Neural cell (in vitro differentiated cells): ENCODE measurements around the gene KRT3. TPM values are rescaled to one million over a fixed set of nuclear protein-coding genes. Genes with fewer than 3 reads are reported as not detected.

ENCODE experiments used
- H2AFZ ChIP-seq: fragments of 200-600, 300-800 bp; sonication (generic), shearing (Covaris generic); 2 replicates; pipeline ENCODE4 v1.6.0; 2014; ENCODE audit warnings: low read depth, mild to moderate bottlenecking, antibody characterized with exemption, low read length, moderate library complexity
- H3F3A ChIP-seq: fragments of 200-600 bp; shearing (Covaris generic); 2 replicates; pipeline ENCODE4 v1.6.1; 2016; ENCODE audit warnings: mild to moderate bottlenecking, moderate library complexity, mixed read lengths, antibody characterized with exemption, low read length; ENCODE audit not compliant: insufficient read depth, poor library complexity, severe bottlenecking
- H3K27ac ChIP-seq: fragments of 200-600, 300-800 bp; sonication (generic), shearing (Covaris generic); 2 replicates; pipeline ENCODE4 v1.5.1; 2014; ENCODE audit warnings: mild to moderate bottlenecking, low read length, moderate library complexity
- H3K27me3 ChIP-seq: fragments of 300-800, 200-600 bp; sonication (generic), shearing (Covaris generic); 2 replicates; pipeline ENCODE4 v1.6.0; 2014; ENCODE audit warnings: mild to moderate bottlenecking, low read depth, low read length, moderate library complexity; ENCODE audit not compliant: insufficient read depth
- H3K36me3 ChIP-seq: fragments of 300-800, 200-600 bp; sonication (generic), shearing (Covaris generic); 2 replicates; pipeline ENCODE4 v1.5.1; 2014; ENCODE audit warnings: mild to moderate bottlenecking, antibody characterized with exemption, low read length, moderate library complexity; ENCODE audit not compliant: insufficient read depth
- H3K4me2 ChIP-seq: fragments of 300-800, 200-600 bp; sonication (generic), shearing (Covaris generic); 2 replicates; pipeline ENCODE4 v1.6.0; 2014; ENCODE audit warnings: mild to moderate bottlenecking, low read length
- H3K4me3 ChIP-seq: fragments of 300-800, 200-600 bp; sonication (generic), shearing (Covaris generic); 2 replicates; pipeline ENCODE4 v1.5.1; 2014; ENCODE audit warnings: mild to moderate bottlenecking, low read length, moderate library complexity
- H3K79me2 ChIP-seq: fragments of 200-600 bp; shearing (Covaris generic); replicated peaks from 2 replicates; pipeline ENCODE4 v1.6.0; 2014; ENCODE audit warnings: mild to moderate bottlenecking, low read length, moderate library complexity; ENCODE audit not compliant: insufficient read depth
- H3K9ac ChIP-seq: fragments of 300-800, 200-600 bp; sonication (generic), shearing (Covaris generic); 2 replicates; pipeline ENCODE4 v1.6.1; 2016; ENCODE audit warnings: mild to moderate bottlenecking, low read length, mixed read lengths
- H3K9me2 ChIP-seq: fragments of 200-600 bp; shearing (Covaris generic); 2 replicates; pipeline ENCODE4 v1.6.1; 2016; ENCODE audit warnings: mild to moderate bottlenecking, low read length, mixed read lengths; ENCODE audit not compliant: insufficient read depth
- H3K9me3 ChIP-seq: fragments of 200-600, 300-800 bp; sonication (generic), shearing (Covaris generic); 2 replicates; pipeline ENCODE4 v1.6.1; 2016; ENCODE audit warnings: mild to moderate bottlenecking, mixed run types, low read length, moderate library complexity, mixed read lengths
- H4K20me1 ChIP-seq: fragments of 200-600 bp; shearing (Covaris generic); 2 replicates; pipeline ENCODE4 v1.6.1; 2016; ENCODE audit warnings: mild to moderate bottlenecking, mixed run types; ENCODE audit not compliant: insufficient read depth
- EP300 ChIP-seq: fragments of 450-650 bp; conservative IDR thresholded peaks from 2 replicates; pipeline ENCODE4 v1.6.1; 2014; ENCODE audit warnings: antibody characterized with exemption, mild to moderate bottlenecking, moderate library complexity; ENCODE audit not compliant: poor library complexity, severe bottlenecking
- EZH2 ChIP-seq: fragments of 200-600, 300-800 bp; shearing (Covaris generic), sonication (generic); IDR thresholded peaks from 2 replicates; pipeline ENCODE4 v1.6.1; 2014; ENCODE audit warnings: antibody characterized with exemption, low read length, borderline replicate concordance, mild to moderate bottlenecking; ENCODE audit not compliant: insufficient read depth, poor library complexity, severe bottlenecking
- MXI1 ChIP-seq: fragments of 450-650 bp; conservative IDR thresholded peaks from 2 replicates; pipeline ENCODE4 v1.6.1; 2014; ENCODE audit warnings: antibody characterized with exemption, mild to moderate bottlenecking; ENCODE audit not compliant: poor library complexity, severe bottlenecking
- POLR2AphosphoS5 ChIP-seq: IDR thresholded peaks from 2 replicates; pipeline ENCODE4 v1.6.1; 2012
- RAD21 ChIP-seq: fragments of 450-650 bp; conservative IDR thresholded peaks from 2 replicates; pipeline ENCODE4 v1.6.1; 2014; ENCODE audit warnings: antibody characterized with exemption, mild to moderate bottlenecking, moderate library complexity
- SMC3 ChIP-seq: fragments of 450-650 bp; conservative IDR thresholded peaks from 2 replicates; pipeline ENCODE4 v1.6.1; 2014; ENCODE audit warnings: antibody characterized with exemption, mild to moderate bottlenecking, moderate library complexity; ENCODE audit not compliant: poor library complexity
- TAF1 ChIP-seq: IDR thresholded peaks from 2 replicates; pipeline ENCODE4 v1.6.1; 2012; ENCODE audit warnings: low read depth
- polyA plus RNA-seq: library from polyadenylated mRNA; depleted of rRNA; stranded (reverse); fragments of >200 nt; gene quantifications from 2 replicates; pipeline ENCODE4 v1.2.3, GENCODE V29; 2014
- TF ChIP-seq, protein P1 (sequence below): fragments of 450-650 bp; IDR thresholded peaks from 2 replicates; pipeline ENCODE4 v1.5.1; 2014; ENCODE audit warnings: antibody characterized with exemption, mild to moderate bottlenecking, moderate library complexity; ENCODE audit not compliant: poor library complexity, severe bottlenecking
- TF ChIP-seq, protein P2 (sequence below): IDR thresholded peaks from 2 replicates; pipeline ENCODE4 v1.6.1; 2012; ENCODE audit warnings: borderline replicate concordance

The KRT3 gene
- polyA plus RNA-seq, 1 donor from 2014 or later = not detected

DNA sequence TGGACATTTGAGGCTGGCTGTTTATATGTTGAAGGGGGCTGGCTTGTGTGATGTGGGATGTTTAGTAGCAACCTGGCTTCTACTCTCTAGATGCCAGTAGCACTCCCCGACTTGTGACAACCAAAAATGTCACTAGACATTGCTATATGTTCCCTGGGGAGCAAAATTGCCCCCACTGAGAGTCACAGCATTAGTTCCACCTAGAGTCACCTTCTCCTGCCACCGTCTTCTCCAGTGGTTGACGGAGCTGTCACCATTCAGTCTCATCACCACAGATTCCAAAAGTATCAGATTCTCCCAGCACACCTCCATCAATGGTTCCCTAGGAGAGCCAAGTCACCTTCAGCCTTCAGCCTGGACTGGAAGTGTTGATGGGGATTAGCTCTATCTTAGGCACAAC lies 11.0 kb downstream of the KRT3 start:
- no peak overlapping the region for H2AFZ ChIP-seq
- H3K4me2 ChIP-seq = no peak overlapping the region
- no peak for TF ChIP-seq RAD21
- no peak for TF ChIP-seq SMC3
- no peak for TF ChIP-seq EP300
- TF ChIP-seq, protein P1, sequence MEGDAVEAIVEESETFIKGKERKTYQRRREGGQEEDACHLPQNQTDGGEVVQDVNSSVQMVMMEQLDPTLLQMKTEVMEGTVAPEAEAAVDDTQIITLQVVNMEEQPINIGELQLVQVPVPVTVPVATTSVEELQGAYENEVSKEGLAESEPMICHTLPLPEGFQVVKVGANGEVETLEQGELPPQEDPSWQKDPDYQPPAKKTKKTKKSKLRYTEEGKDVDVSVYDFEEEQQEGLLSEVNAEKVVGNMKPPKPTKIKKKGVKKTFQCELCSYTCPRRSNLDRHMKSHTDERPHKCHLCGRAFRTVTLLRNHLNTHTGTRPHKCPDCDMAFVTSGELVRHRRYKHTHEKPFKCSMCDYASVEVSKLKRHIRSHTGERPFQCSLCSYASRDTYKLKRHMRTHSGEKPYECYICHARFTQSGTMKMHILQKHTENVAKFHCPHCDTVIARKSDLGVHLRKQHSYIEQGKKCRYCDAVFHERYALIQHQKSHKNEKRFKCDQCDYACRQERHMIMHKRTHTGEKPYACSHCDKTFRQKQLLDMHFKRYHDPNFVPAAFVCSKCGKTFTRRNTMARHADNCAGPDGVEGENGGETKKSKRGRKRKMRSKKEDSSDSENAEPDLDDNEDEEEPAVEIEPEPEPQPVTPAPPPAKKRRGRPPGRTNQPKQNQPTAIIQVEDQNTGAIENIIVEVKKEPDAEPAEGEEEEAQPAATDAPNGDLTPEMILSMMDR = no peak
- no peak overlapping the region for H3K9ac ChIP-seq
- H3K9me3 ChIP-seq = no peaks in the 10 kb centered on the region
- no peaks in the 10 kb centered on the region for H3K79me2 ChIP-seq
- H3K9me2 ChIP-seq = no peaks in the 10 kb centered on the region
- H3F3A ChIP-seq = no peaks in the 10 kb centered on the region
- no peaks in the 10 kb centered on the region for H4K20me1 ChIP-seq
- H3K27me3 ChIP-seq = no peaks in the 10 kb centered on the region
- H3K4me3 ChIP-seq = no peak overlapping the region
- H3K36me3 ChIP-seq = no peaks in the 10 kb centered on the region
- no peak overlapping the region for H3K27ac ChIP-seq

DNA sequence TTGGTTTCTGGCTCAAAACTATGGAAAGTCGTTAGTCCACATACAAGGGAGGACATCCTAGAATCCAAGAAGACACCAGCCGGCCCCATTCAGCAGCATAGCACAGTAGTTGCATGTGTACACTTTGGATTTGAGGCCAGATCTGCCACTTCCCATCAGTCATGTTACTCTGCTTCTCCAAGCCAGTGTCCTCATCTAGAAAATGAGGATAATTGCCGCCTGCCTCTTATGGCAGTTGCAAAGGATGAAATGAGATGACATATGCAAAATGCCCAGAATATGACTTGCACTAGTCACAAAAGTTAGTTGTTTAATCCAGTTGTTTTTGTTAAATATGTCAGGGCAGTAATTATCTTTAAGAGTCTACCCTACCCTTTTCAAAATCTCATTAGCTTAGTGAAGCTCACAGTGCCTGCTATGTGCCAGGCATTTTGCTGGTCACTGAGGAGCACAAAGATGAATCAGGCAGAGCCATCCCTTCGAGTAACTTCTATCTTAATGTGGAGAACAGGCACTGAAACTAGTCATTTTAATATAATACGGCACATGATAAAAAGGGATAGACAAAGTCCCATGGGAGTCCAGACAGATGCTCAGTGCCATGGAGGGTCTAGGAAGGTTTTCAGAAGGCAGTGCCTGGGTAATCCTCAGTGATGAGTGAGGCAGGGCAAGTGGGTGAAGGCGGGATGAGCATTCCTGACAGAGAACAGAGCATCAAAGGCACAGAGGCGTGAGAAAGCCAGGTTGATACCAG lies 12.2 kb downstream of the KRT3 start:
- Histone ChIP-seq H3K9ac (no peak overlapping the region), H3K9me2 (no peaks in the 10 kb centered on the region), H3K79me2 (no peaks in the 10 kb centered on the region), H3K27me3 (no peaks in the 10 kb centered on the region), H3K9me3 (no peaks in the 10 kb centered on the region), H3K4me3 (no peak overlapping the region), H3K4me2 (no peak overlapping the region), H4K20me1 (no peaks in the 10 kb centered on the region), H3K36me3 (no peaks in the 10 kb centered on the region), H3F3A (no peaks in the 10 kb centered on the region), H2AFZ (no peak overlapping the region), H3K27ac (no peak overlapping the region)
- TF ChIP-seq EZH2 (no peak), SMC3 (no peak), EP300 (no peak), TAF1 (no peak), MXI1 (no peak), RAD21 (no peak), POLR2AphosphoS5 (no peak)
- TF ChIP-seq, protein P2, sequence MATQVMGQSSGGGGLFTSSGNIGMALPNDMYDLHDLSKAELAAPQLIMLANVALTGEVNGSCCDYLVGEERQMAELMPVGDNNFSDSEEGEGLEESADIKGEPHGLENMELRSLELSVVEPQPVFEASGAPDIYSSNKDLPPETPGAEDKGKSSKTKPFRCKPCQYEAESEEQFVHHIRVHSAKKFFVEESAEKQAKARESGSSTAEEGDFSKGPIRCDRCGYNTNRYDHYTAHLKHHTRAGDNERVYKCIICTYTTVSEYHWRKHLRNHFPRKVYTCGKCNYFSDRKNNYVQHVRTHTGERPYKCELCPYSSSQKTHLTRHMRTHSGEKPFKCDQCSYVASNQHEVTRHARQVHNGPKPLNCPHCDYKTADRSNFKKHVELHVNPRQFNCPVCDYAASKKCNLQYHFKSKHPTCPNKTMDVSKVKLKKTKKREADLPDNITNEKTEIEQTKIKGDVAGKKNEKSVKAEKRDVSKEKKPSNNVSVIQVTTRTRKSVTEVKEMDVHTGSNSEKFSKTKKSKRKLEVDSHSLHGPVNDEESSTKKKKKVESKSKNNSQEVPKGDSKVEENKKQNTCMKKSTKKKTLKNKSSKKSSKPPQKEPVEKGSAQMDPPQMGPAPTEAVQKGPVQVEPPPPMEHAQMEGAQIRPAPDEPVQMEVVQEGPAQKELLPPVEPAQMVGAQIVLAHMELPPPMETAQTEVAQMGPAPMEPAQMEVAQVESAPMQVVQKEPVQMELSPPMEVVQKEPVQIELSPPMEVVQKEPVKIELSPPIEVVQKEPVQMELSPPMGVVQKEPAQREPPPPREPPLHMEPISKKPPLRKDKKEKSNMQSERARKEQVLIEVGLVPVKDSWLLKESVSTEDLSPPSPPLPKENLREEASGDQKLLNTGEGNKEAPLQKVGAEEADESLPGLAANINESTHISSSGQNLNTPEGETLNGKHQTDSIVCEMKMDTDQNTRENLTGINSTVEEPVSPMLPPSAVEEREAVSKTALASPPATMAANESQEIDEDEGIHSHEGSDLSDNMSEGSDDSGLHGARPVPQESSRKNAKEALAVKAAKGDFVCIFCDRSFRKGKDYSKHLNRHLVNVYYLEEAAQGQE = no peak
- TF ChIP-seq, protein P1 = no peak
